ENCODE results near the gene TRAPPC3. TPM values are rescaled to one million over a fixed set of nuclear protein-coding genes. Genes with fewer than 3 reads are reported as not detected.

TRAPPC3 gene
- total RNA-seq, 1 experiment from 2014 or later: 52.7 TPM

- Histone ChIP-seq H3K4me1 (ENCODE audit: insufficient read depth, low read length) (no peaks in the 10 kb centered on the region), H4K20me1 (ENCODE audit: control insufficient read depth, insufficient read depth, insufficient read length) (no peaks in the 10 kb centered on the region), H4K8ac (replicated peaks; ENCODE audit: insufficient read length, low read depth, low read length) (no peak overlapping the region), H3K23me2 (ENCODE audit: insufficient read length, low read depth, low read length, poor library complexity, severe bottlenecking) (no peaks in the 10 kb centered on the region), H2BK120ac (ENCODE audit: low read depth, low read length, poor library complexity, severe bottlenecking) (no peak overlapping the region), H3K9me3 (ENCODE audit: control insufficient read depth, low read depth, low read length) (no peaks in the 10 kb centered on the region), H3K18ac (ENCODE audit: insufficient read length, low read depth, low read length) (no peak overlapping the region), H2AK5ac (ENCODE audit: insufficient read length, low read length) (no peak overlapping the region), H2BK12ac (ENCODE audit: insufficient read length, low read depth, low read length) (no peak overlapping the region), H2BK5ac (ENCODE audit: insufficient read length, low read length) (no peak overlapping the region), H2BK15ac (ENCODE audit: low read depth, low read length) (no peak overlapping the region), H2BK20ac (ENCODE audit: low read depth, low read length, poor library complexity, severe bottlenecking) (no peak overlapping the region), H3K4me2 (ENCODE audit: insufficient read depth, insufficient read length, low read length) (no peak overlapping the region), H4K5ac (ENCODE audit: insufficient read length, low read depth, low read length) (no peak overlapping the region), H3K4ac (ENCODE audit: low read depth, low read length) (no peak overlapping the region), H2AFZ (ENCODE audit: low read length) (no peak overlapping the region), H3K27me3 (ENCODE audit: insufficient read depth, low read length) (no peaks in the 10 kb centered on the region), H3K79me2 (ENCODE audit: insufficient read depth, low read length) (no peaks in the 10 kb centered on the region), H3K27ac (ENCODE audit: insufficient read length, low read depth, low read length) (no peak overlapping the region), H3K23ac (ENCODE audit: insufficient read length, low read depth, low read length) (no peak overlapping the region), H3K79me1 (ENCODE audit: insufficient read depth, low read depth, low read length, poor library complexity, severe bottlenecking) (no peaks in the 10 kb centered on the region), H4K91ac (ENCODE audit: insufficient read length, low read depth, low read length) (no peak overlapping the region), H3K14ac (ENCODE audit: insufficient read depth, low read length) (no peak overlapping the region), H3K9ac (ENCODE audit: extremely low read depth, insufficient read length, low read length) (no peak overlapping the region), H3K56ac (ENCODE audit: insufficient read length, low read depth, low read length) (no peak overlapping the region), H3T11ph (ENCODE audit: low read length) (no peak overlapping the region)
- DNase-seq: no peak
- no peaks in the 10 kb centered on the region; the same call in none of the 2 replicates for H3K27me3 Mint-ChIP-seq (ENCODE audit: low read depth)
- H3K4me1 Mint-ChIP-seq: peaks cover 0 to 2% of the 10 kb centered on the region in 2 experiments; a peak in 2 of 4 replicates
- TF ChIP-seq CTCF (conservative IDR thresholded peaks at IDR 0.05): no peak
- H3K4me3 Mint-ChIP-seq: no peak overlapping the region
- H3K9me3 Mint-ChIP-seq: no peaks in the 10 kb centered on the region
- H3K36me3 Mint-ChIP-seq (ENCODE audit: insufficient read depth in 1 of 3, low read depth in 3 of 3): no peaks in the 10 kb centered on the region; a peak in 1 of 7 replicates
- no CpG with 5 or more reads among the region's 14 CpGs for WGBS (ENCODE audit: extremely low coverage, insufficient read length, low lambda C conversion rate)
- H3K27ac Mint-ChIP-seq: peak overlapping the region in 1 of 3 experiments; percentile 61; a peak in 1 of 7 replicates
These were observed 41.0 kb downstream of the TRAPPC3 start for GRCh38 chr1:36108314-36108713.
